ENCODE data around the gene TBC1D22A.

Gene TBC1D22A

DNA sequence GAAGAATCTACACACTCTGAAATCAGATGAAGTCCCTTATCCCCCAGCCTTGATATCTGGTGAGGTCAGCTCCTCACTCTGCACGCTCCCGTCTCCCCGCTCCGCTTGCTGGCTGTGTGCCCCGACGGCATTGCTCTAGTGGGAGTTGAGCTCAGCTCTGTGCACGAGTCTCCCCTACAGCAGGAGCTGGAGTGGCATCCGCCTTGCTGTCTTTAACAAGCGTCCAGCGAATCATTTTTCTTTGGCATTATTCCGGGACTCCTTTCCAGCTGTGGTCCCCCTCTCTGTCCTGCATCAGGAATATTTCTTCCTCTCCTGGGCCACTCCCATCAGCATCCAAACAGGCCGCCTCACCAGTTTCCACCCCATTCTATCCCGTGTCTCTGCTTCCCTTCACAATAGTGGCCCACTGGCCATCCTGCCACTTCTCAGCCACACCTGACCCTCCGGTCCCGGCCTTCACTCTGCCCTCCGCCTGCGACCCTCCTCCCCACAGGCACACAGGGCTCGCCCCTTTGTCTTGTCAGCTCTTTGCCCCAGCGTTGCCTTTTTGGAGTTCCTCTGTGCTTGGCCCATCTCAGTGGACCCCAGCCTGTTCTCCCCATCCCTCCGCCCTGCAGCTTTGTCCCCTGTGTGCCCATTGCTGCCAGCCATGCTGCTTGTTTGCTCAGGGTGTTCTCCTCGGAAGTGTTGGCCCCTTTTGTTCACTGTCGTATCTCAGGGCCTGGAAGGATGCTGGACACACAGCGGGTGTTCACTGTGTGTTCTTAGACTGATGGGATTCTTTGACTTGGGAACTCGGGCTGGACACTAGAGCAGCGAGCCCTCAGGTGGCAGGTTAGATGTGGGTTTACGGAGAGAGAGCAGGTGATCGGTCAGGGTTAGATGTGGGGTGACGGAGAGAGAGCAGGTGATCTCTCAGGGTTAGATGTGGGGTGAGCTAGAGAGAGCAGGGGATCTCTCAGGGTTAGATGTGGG lies 441.8 kb downstream of the TBC1D22A start:
- no peak overlapping the region for H2AFZ ChIP-seq (ENCODE audit: low read length)
- TF ChIP-seq EZH2 (IDR thresholded peaks at IDR 0.05; ENCODE audit: borderline replicate concordance, low read length) = no peak
- TF ChIP-seq, protein P1, sequence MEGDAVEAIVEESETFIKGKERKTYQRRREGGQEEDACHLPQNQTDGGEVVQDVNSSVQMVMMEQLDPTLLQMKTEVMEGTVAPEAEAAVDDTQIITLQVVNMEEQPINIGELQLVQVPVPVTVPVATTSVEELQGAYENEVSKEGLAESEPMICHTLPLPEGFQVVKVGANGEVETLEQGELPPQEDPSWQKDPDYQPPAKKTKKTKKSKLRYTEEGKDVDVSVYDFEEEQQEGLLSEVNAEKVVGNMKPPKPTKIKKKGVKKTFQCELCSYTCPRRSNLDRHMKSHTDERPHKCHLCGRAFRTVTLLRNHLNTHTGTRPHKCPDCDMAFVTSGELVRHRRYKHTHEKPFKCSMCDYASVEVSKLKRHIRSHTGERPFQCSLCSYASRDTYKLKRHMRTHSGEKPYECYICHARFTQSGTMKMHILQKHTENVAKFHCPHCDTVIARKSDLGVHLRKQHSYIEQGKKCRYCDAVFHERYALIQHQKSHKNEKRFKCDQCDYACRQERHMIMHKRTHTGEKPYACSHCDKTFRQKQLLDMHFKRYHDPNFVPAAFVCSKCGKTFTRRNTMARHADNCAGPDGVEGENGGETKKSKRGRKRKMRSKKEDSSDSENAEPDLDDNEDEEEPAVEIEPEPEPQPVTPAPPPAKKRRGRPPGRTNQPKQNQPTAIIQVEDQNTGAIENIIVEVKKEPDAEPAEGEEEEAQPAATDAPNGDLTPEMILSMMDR (IDR thresholded peaks at IDR 0.05; ENCODE audit: low read length) = no peak
- no peak overlapping the region for H3K27ac ChIP-seq (ENCODE audit: low read depth, low read length, poor library complexity, severe bottlenecking)
- no peaks in the 10 kb centered on the region for H3K79me2 ChIP-seq (ENCODE audit: insufficient read depth, low read length)
- no peaks in the 10 kb centered on the region for H3K9me2 ChIP-seq (ENCODE audit: low read depth, low read length)
- H3K9me3 ChIP-seq (ENCODE audit: low read length) = no peaks in the 10 kb centered on the region
- no peaks in the 10 kb centered on the region for H4K20me1 ChIP-seq (ENCODE audit: insufficient read depth, low read length)
- H3K4me3 ChIP-seq (ENCODE audit: low read depth, low read length, poor library complexity, severe bottlenecking) = no peak overlapping the region
- peaks cover 3% of the 10 kb centered on the region; the same call in 1 of the 2 replicates for H3K27me3 ChIP-seq (ENCODE audit: insufficient read depth, low read length)
- H3F3A ChIP-seq (ENCODE audit: insufficient read depth, low read length) = no peaks in the 10 kb centered on the region
- H3K4me1 ChIP-seq (ENCODE audit: insufficient read depth, low read length, severe bottlenecking) = no peaks in the 10 kb centered on the region
- H3K36me3 ChIP-seq (ENCODE audit: insufficient read depth, low read length) = no peaks in the 10 kb centered on the region
- H3K9ac ChIP-seq (ENCODE audit: low read length) = no peak overlapping the region
- no peak overlapping the region for H3K4me2 ChIP-seq (ENCODE audit: low read length)

DNA sequence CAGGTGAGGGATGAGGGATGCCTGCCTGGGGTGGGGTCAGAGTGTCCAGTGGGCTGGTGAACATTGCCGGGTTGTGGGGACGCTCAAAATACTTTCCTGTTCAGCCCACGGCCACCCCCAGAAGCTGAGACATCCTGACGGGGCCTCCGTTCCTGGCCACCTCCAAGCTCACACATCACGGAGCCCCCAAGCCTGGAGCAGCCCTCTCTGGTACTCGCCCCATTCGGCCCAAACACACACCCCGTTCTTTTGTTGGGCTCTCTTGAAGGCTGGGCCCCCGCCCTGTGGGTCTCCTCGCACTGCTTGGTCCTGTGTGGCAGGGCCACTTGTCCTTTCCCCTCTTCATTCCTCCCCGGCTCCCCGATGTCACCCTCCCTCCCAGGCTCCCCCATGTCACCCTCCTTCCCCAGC lies 442.6 kb downstream of the TBC1D22A start:
- Histone ChIP-seq H3K4me2 (ENCODE audit: low read length) (no peak overlapping the region), H3K4me3 (ENCODE audit: low read depth, low read length, poor library complexity, severe bottlenecking) (no peak overlapping the region), H3K9me2 (ENCODE audit: low read depth, low read length) (no peaks in the 10 kb centered on the region), H3F3A (ENCODE audit: insufficient read depth, low read length) (no peaks in the 10 kb centered on the region), H4K20me1 (ENCODE audit: insufficient read depth, low read length) (no peaks in the 10 kb centered on the region), H3K4me1 (ENCODE audit: insufficient read depth, low read length, severe bottlenecking) (no peaks in the 10 kb centered on the region), H2AFZ (ENCODE audit: low read length) (no peak overlapping the region), H3K9me3 (ENCODE audit: low read length) (no peaks in the 10 kb centered on the region), H3K9ac (ENCODE audit: low read length) (no peak overlapping the region), H3K36me3 (ENCODE audit: insufficient read depth, low read length) (no peaks in the 10 kb centered on the region), H3K27me3 (ENCODE audit: insufficient read depth, low read length) (peaks cover 3% of the 10 kb centered on the region; the same call in 1 of the 2 replicates), H3K27ac (ENCODE audit: low read depth, low read length, poor library complexity, severe bottlenecking) (no peak overlapping the region), H3K79me2 (ENCODE audit: insufficient read depth, low read length) (no peaks in the 10 kb centered on the region)
- TF ChIP-seq, protein P1 (IDR thresholded peaks at IDR 0.05; ENCODE audit: low read length) = no peak
- TF ChIP-seq EZH2 (IDR thresholded peaks at IDR 0.05; ENCODE audit: borderline replicate concordance, low read length) = no peak

DNA sequence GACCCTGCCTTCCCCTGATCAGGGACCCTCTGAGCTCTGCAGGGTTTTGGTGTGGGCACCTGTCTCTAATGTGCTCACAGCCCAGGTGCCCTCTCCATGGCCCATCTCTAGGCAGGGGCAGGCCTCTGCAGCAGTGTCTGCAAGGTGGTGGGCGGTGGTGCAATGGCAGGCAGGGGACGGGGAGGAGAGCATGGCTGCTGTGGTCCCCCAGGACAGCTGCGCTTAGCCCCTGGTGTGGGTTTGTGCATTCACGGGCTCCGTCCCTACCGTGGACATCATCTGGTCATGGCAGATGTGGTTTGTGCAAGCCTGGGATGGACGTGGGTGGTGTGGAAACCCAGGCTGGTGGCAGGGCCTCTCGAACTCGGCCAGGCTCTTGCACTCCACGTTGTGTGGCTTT lies 443.1 kb downstream of the TBC1D22A start:
- H3K9ac ChIP-seq (ENCODE audit: low read length) = no peak overlapping the region
- H3K9me2 ChIP-seq (ENCODE audit: low read depth, low read length) = no peaks in the 10 kb centered on the region
- no peaks in the 10 kb centered on the region for H3K79me2 ChIP-seq (ENCODE audit: insufficient read depth, low read length)
- peaks cover 3% of the 10 kb centered on the region; the same call in 1 of the 2 replicates for H3K27me3 ChIP-seq (ENCODE audit: insufficient read depth, low read length)
- TF ChIP-seq EZH2 (IDR thresholded peaks at IDR 0.05; ENCODE audit: borderline replicate concordance, low read length) = no peak
- TF ChIP-seq, protein P1 (IDR thresholded peaks at IDR 0.05; ENCODE audit: low read length) = no peak
- H3K9me3 ChIP-seq (ENCODE audit: low read length) = no peaks in the 10 kb centered on the region
- H3K27ac ChIP-seq (ENCODE audit: low read depth, low read length, poor library complexity, severe bottlenecking) = no peak overlapping the region
- no peak overlapping the region for H3K4me3 ChIP-seq (ENCODE audit: low read depth, low read length, poor library complexity, severe bottlenecking)
- no peak overlapping the region for H3K4me2 ChIP-seq (ENCODE audit: low read length)
- H3K36me3 ChIP-seq (ENCODE audit: insufficient read depth, low read length) = no peaks in the 10 kb centered on the region
- no peak overlapping the region for H2AFZ ChIP-seq (ENCODE audit: low read length)
- H3F3A ChIP-seq (ENCODE audit: insufficient read depth, low read length) = no peaks in the 10 kb centered on the region
- no peaks in the 10 kb centered on the region for H4K20me1 ChIP-seq (ENCODE audit: insufficient read depth, low read length)
- H3K4me1 ChIP-seq (ENCODE audit: insufficient read depth, low read length, severe bottlenecking) = no peaks in the 10 kb centered on the region
